B cell (primary cell): ENCODE results near the gene DNAH8. TPM values are rescaled to one million over a fixed set of nuclear protein-coding genes. Genes with fewer than 3 reads are reported as not detected.

ENCODE experiments used
- ATAC-seq: fragments of 200-7000 bp; cut with Tn5 transposase; one replicate; pipeline ENCODE4 v1.10.0; 2021; ENCODE audit warnings: low read depth, mild to moderate bottlenecking, moderate number of reproducible peaks, moderate library complexity
- CTCF ChIA-PET: fragments of 350-600 bp; sonication (Branson Sonifier 250); formaldehyde crosslinking; loops from one replicate; lab custom pipeline; 2021; ENCODE audit warnings: antibody characterized with exemption, inconsistent platforms; lab: Charles Lee
- POLR2A ChIA-PET: fragments of 350-600 bp; sonication (Branson Sonifier 250); formaldehyde crosslinking; loops from one replicate; lab custom pipeline; 2021; ENCODE audit warnings: antibody characterized with exemption; lab: Charles Lee
- DNase-seq: peaks from one replicate; pipeline ENCODE4 v3.0.0; 2013
- H2AFZ ChIP-seq: 2 replicates; pipeline ENCODE4 v1.6.1; 2012; ENCODE audit warnings: mild to moderate bottlenecking, low read depth, low read length; ENCODE audit not compliant: insufficient read depth, poor library complexity, severe bottlenecking
- H3K27ac ChIP-seq, 2 donors: 1 replicate in 1 of 2; 2 replicates in 1 of 2; pipeline ENCODE4 v1.5.1; 2012 to 2013; ENCODE audit warnings: low read length in 2 of 2, mild to moderate bottlenecking in 2 of 2, moderate library complexity in 1 of 2
- H3K27me3 ChIP-seq, 4 experiments: fragments of 200-600 bp in 1 of 4; sonication (generic) in 1 of 4; replicated peaks in 1 of 4; 1 replicate in 2 of 4; 2 replicates in 2 of 4; pipeline versions ENCODE4 v1.6.1 to v1.7.0; 2013 to 2016; ENCODE audit warnings: low read length in 3 of 4, mild to moderate bottlenecking in 2 of 4, mixed read lengths in 1 of 4, moderate library complexity in 1 of 4; ENCODE audit not compliant: insufficient read depth in 4 of 4, control insufficient read depth in 3 of 4; ENCODE audit errors: control extremely low read depth in 1 of 4
- H3K36me3 ChIP-seq, 2 experiments: replicated peaks in 1 of 2; 1 replicate in 1 of 2; 2 replicates in 1 of 2; pipeline versions ENCODE4 v1.6.1 to v1.7.1; 2013; ENCODE audit warnings: low read length in 1 of 2; ENCODE audit not compliant: insufficient read depth in 2 of 2, control insufficient read depth in 1 of 2; ENCODE audit errors: control extremely low read depth in 1 of 2, extremely low read depth in 1 of 2
- H3K4me1 ChIP-seq, 2 donors: fragments of 200-600 bp in 1 of 2; sonication (generic) in 1 of 2; 1 replicate in 1 of 2; 2 replicates in 1 of 2; pipeline versions ENCODE4 v1.5.1 to v1.6.1; 2013 to 2017; ENCODE audit warnings: low read length in 2 of 2; ENCODE audit not compliant: control insufficient read depth in 2 of 2, insufficient read depth in 2 of 2
- H3K4me2 ChIP-seq: replicated peaks from 2 replicates; pipeline ENCODE3; 2012; ENCODE audit warnings: mild to moderate bottlenecking, low read depth, low read length; ENCODE audit not compliant: poor library complexity, severe bottlenecking
- H3K4me3 ChIP-seq, 5 experiments: fragments of 200-600 bp in 1 of 5; sonication (generic) in 1 of 5; 1 replicate in 3 of 5; 2 replicates in 2 of 5; pipeline versions ENCODE4 v1.5.1 to v1.7.0; 2011 to 2016; ENCODE audit warnings: low read length in 4 of 5, mild to moderate bottlenecking in 4 of 5, low read depth in 2 of 5, control low read depth in 1 of 5, moderate library complexity in 1 of 5; ENCODE audit not compliant: insufficient read depth in 1 of 5; ENCODE audit errors: control extremely low read depth in 1 of 5, extremely low read depth in 1 of 5
- H3K79me2 ChIP-seq: fragments of 200-600 bp; sonication (generic); one replicate; pipeline ENCODE4 v1.6.0; 2016; ENCODE audit warnings: low read length; ENCODE audit not compliant: control insufficient read depth, insufficient read depth
- H3K9ac ChIP-seq: fragments of 200-600 bp; sonication (generic); 2 replicates; pipeline ENCODE4 v1.6.1; 2017; ENCODE audit warnings: mild to moderate bottlenecking, low read length, moderate library complexity
- H3K9me3 ChIP-seq, 3 donors: one replicate each; pipeline versions ENCODE4 v1.6.1 to v1.7.1; 2013; ENCODE audit warnings: low read length in 2 of 3; ENCODE audit not compliant: control insufficient read depth in 2 of 3, insufficient read depth in 1 of 3; ENCODE audit errors: control extremely low read depth in 1 of 3
- H4K20me1 ChIP-seq: 2 replicates; pipeline ENCODE4 v1.6.0; 2012; ENCODE audit warnings: mild to moderate bottlenecking, low read length; ENCODE audit not compliant: insufficient read depth, control insufficient read depth, poor library complexity, severe bottlenecking
- H3K27ac Mint-ChIP-seq: one replicate; pipeline ENCODE4 v1.8.0; 2021; ENCODE audit warnings: mixed read lengths
- H3K27me3 Mint-ChIP-seq: one replicate; pipeline ENCODE4 v1.8.0; 2021; ENCODE audit warnings: mixed read lengths
- H3K4me1 Mint-ChIP-seq: one replicate; pipeline ENCODE4 v1.8.0; 2021; ENCODE audit warnings: mixed read lengths
- H3K4me3 Mint-ChIP-seq: one replicate; pipeline ENCODE4 v1.8.0; 2021; ENCODE audit warnings: mixed read lengths
- H3K9me3 Mint-ChIP-seq: one replicate; pipeline ENCODE4 v1.8.0; 2022; ENCODE audit warnings: mixed read lengths; ENCODE audit not compliant: insufficient read depth
- EZH2 ChIP-seq: IDR thresholded peaks from 2 replicates; pipeline ENCODE4 v1.6.1; 2012; ENCODE audit warnings: borderline replicate concordance, low read depth, mild to moderate bottlenecking, moderate library complexity, low read length; ENCODE audit not compliant: insufficient read depth, poor library complexity, severe bottlenecking
- WGBS: methylation state at CpG from one replicate; pipeline ENCODE4 v1.1.5; 2013; ENCODE audit warnings: missing lambda C conversion rate; ENCODE audit not compliant: insufficient coverage; 5-methylcytosine and 5-hydroxymethylcytosine counted together
- intact Hi-C: fragments of 100-400 bp; cut with micrococcal nuclease; formaldehyde crosslinking; loops from one replicate; pipeline ENCODE4 v1.10.0; 2022
- polyA plus RNA-seq: library from polyadenylated mRNA; depleted of rRNA; stranded (reverse); fragments of >200 nt; gene quantifications from 2 replicates; pipeline ENCODE4 v1.2.3, GENCODE V29; 2012
- total RNA-seq, 2 donors: library from RNA; stranded (reverse); fragments of 120-200 nt in 1 of 2; gene quantifications; 1 replicate in 1 of 2; 2 replicates in 1 of 2; pipeline versions ENCODE4 v1.2.3 to v1.2.4, GENCODE V29; 2013 to 2022
- TF ChIP-seq, protein P1 (sequence below): fragments of 200-600 bp; IDR thresholded peaks from one replicate; pipeline ENCODE4 v1.8.0; 2022; ENCODE audit warnings: antibody characterized with exemption, mild to moderate bottlenecking

DNAH8 gene
- total and polyA plus RNA-seq, 2 donors (not counting 1 experiment from before 2014, with no cell fraction given), result 0.69 to 1.1 TPM

DNA sequence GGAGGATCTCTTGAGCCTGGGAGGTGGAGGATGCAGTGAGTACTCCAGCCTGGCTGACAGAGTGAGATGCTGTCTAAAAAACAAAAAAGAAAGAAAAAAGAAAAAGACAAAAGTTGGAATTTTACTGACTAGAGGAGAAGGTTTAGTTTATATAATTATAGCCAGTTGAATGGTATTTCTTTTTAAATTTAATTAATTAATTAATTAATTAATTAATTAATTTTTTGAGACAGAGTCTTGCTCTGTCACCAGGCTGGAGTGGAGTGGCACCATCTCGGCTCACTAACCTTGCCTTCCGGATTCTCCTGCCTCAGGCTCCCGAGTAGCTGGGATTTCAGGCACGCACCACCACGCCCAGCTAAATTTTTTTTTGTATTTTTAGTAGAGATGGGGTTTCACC lies 8.7 kb downstream of the DNAH8 start:
- POLR2A ChIA-PET, result no interaction called here
- H3K27ac Mint-ChIP-seq, result no peak overlapping the region
- TF ChIP-seq EZH2, result no peak
- TF ChIP-seq, protein P1, sequence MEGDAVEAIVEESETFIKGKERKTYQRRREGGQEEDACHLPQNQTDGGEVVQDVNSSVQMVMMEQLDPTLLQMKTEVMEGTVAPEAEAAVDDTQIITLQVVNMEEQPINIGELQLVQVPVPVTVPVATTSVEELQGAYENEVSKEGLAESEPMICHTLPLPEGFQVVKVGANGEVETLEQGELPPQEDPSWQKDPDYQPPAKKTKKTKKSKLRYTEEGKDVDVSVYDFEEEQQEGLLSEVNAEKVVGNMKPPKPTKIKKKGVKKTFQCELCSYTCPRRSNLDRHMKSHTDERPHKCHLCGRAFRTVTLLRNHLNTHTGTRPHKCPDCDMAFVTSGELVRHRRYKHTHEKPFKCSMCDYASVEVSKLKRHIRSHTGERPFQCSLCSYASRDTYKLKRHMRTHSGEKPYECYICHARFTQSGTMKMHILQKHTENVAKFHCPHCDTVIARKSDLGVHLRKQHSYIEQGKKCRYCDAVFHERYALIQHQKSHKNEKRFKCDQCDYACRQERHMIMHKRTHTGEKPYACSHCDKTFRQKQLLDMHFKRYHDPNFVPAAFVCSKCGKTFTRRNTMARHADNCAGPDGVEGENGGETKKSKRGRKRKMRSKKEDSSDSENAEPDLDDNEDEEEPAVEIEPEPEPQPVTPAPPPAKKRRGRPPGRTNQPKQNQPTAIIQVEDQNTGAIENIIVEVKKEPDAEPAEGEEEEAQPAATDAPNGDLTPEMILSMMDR, result no peak

DNA sequence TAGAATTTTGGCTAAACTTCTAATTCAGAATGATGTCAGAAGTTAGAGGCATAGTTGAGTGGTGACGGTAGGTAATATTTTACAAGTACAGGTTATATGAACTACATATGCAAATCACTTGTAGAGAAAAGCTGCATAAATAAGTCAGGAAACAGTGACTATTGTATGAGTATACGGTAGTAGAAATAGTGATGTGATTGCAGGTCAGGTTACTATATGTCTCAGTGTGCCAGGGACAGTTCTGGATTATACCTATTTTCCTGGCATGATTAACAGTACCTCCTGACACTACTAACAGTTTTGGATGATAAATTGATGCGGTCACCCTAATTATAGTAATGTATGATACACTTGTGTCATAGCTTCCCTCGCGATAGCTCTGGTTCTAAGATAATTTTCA lies 9.2 kb downstream of the DNAH8 start:
- Histone ChIP-seq H3K27me3 (peaks cover 0 to 11% (median 9%) of the 10 kb centered on the region in 4 experiments), H3K27ac (no peak overlapping the region), H3K4me1 (no peaks in the 10 kb centered on the region), H3K79me2 (no peaks in the 10 kb centered on the region), H3K4me2 (no peak overlapping the region), H2AFZ (no peak overlapping the region), H3K9ac (no peak overlapping the region), H3K9me3 (peaks cover 0 to 6% (median 3%) of the 10 kb centered on the region in 3 donors), H3K4me3 (no peak overlapping the region), H4K20me1 (no peaks in the 10 kb centered on the region), H3K36me3 (no peaks in the 10 kb centered on the region)
- TF ChIP-seq, protein P1, result no peak
- TF ChIP-seq EZH2, result no peak
- ChIA-PET CTCF (no interaction called here), POLR2A (no interaction called here)
- Mint-ChIP-seq H3K27me3 (peaks cover 25% of the 10 kb centered on the region), H3K4me3 (no peak overlapping the region), H3K9me3 (no peaks in the 10 kb centered on the region), H3K27ac (no peak overlapping the region), H3K4me1 (no peaks in the 10 kb centered on the region)
- no peak for DNase-seq
- no peak for ATAC-seq
- intact Hi-C loops, result no loop called here
- no CpG with 5 or more reads among the region's 5 CpGs for WGBS

More for the DNA sequence above, 8.7 kb downstream of the DNAH8 start:
- no peak overlapping the region for H3K27ac ChIP-seq
- DNase-seq (no peak), ATAC-seq (no peak)
- H3K9me3 ChIP-seq, result peaks cover 0 to 6% (median 3%) of the 10 kb centered on the region in 3 donors
- Mint-ChIP-seq H3K4me1 (no peaks in the 10 kb centered on the region), H3K27me3 (peaks cover 31% of the 10 kb centered on the region), H3K9me3 (no peaks in the 10 kb centered on the region), H3K4me3 (no peak overlapping the region)
- CTCF ChIA-PET, result no interaction called here
- no peak overlapping the region for H3K4me3 ChIP-seq
- no peak overlapping the region for H3K4me2 ChIP-seq
- H3K4me1 ChIP-seq, result no peaks in the 10 kb centered on the region
- H3K79me2 ChIP-seq, result no peaks in the 10 kb centered on the region
- H4K20me1 ChIP-seq, result no peaks in the 10 kb centered on the region
- 100% methylated on average over 2 of the region's 5 CpGs for WGBS
- peaks cover 0 to 16% (median 14%) of the 10 kb centered on the region in 4 experiments for H3K27me3 ChIP-seq
- H3K9ac ChIP-seq, result no peak overlapping the region
- no peaks in the 10 kb centered on the region for H3K36me3 ChIP-seq
- H2AFZ ChIP-seq, result no peak overlapping the region
- intact Hi-C loops, result no loop called here
